ENCODE data around the gene LRPPRC.

LRPPRC gene

GRCh38 chr2:43980902-43981301 lies 14.9 kb downstream of the LRPPRC start:
- DNase-seq (ENCODE audit: low read depth in 2 of 2), result no peak

DNA sequence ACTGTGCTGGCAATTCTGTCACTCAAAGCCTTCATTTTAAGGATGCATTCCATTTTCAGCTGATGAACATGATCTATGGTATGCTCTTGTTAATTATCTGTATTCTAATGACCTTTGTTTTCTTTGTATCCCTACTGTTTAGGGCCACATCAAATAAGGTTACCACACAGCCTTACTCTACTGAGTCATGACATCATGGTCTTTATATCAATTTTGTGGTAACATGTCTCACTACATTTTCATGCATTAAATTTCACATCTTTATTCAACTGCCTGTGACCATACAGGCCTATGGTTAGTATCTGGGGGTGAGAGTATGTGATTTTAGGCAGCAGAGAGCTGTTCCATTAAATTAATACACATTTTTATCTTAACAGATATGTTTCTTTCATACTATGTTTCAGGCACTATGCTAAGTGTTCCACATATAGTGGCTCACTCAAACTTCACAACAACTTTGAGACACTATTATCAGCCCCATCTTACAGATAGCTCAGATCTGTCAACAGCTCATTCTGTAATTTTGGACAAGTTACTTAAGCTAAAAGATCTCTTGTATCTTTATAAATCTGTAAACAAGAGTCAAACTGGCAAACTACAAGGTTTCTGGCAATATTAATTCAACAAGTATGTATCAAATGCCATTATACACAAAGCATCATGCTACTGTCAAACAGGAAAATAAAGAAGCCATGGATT lies 18.0 kb downstream of the LRPPRC start:
- DNase-seq (ENCODE audit: low read depth in 2 of 2), result no peak

- no peak for DNase-seq (ENCODE audit: low read depth in 2 of 2)
Measured at GRCh38 chr2:43960921-43961320, 34.9 kb downstream of the LRPPRC start.

DNA sequence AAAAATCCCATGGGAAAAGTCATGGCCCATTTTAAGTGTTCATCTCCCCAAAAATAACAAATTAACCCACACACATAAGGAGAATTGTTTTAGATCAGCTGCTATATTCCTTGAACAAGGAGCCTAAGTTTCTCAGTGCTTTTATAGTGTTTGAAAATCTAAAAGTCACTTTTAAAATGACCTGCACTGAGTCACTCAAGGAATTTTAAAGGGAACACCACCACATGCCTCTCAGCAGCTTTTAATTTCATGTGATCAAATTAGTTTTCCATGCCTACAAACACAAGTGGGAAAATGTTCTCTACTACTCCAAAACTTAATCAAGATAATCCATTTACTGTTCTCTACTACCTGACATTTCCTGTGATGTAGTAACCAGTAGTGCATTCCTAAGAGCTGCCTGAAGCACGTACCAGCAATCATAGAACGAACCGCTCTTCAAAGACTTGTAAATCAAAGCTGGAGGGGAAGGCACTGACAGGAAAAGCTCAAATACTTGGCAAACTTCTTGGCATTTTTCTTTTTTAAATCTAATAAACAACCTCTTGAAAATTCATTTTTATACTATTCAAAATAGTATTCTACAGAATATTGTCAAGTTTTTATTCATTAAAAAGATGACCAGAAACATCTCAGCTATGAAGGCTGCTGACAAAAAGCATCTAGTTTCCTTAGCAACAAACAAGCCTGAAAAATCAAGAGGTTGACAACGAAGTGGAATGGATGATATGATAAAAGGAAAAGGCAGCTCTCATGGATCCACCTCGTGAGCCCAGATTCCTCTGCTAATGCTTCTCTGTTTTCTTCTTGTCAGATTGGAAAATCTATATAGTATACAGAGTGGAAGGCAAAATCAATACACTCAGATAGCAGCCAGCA lies 37.2 kb downstream of the LRPPRC start:
- DNase-seq (ENCODE audit: low read depth in 2 of 2), result no peak

DNA sequence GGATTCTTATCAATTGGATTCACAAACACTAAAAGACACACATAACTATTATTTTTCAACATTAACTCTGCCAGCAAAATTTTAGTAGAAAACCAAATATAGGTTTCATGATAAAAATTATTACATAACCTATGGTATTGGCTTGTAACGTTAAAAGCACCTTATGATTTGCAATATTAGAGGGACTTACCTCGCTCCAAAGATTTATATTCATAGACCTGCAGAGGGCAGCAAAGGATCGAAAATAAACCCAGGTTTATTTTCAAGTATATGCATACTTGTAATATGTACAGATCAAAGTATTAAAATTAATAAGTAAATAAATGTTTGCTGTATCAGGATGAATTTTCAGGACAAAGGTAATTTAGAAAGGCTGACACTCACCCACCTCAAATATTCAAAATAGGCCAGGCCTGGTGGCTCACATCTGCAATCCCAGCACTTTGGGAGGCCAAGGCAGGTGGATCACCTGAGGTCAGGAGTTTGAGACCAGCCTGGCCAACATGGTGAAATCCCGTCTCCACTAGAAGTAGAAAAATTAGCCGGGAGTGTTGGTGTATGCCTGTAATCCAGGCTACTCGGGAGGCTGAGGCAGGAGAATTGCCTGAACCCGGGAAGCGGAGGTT lies 45.3 kb downstream of the LRPPRC start:
- no peak for DNase-seq (ENCODE audit: low read depth in 2 of 2)

GRCh38 chr2:43948370-43948769 lies 47.4 kb downstream of the LRPPRC start:
- no peak for DNase-seq (ENCODE audit: low read depth in 2 of 2)

- no peak for DNase-seq (ENCODE audit: low read depth in 2 of 2)
Measured at GRCh38 chr2:43946685-43947084, 49.1 kb downstream of the LRPPRC start.

GRCh38 chr2:43945439-43945838 lies 50.4 kb downstream of the LRPPRC start:
- no peak for DNase-seq (ENCODE audit: low read depth in 2 of 2)

DNA sequence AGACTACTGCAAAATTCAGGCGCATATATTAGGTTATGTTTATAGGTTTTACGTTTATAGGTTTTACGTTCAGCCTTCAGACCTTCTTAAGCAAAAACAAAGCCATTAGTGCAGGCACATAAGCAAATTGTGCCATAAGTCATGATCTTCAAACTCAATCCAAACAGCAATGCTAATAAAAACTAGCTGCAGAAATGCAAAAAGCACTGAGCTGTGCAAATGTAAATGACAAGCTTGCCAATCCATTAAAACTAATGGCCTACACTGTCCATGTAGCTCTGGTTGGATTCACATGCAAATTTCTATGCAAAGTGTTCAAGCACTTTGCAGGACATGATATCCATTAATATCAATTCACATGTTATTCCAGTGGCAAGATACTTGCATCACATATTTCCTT lies 50.9 kb downstream of the LRPPRC start:
- no peak for DNase-seq (ENCODE audit: low read depth in 2 of 2)

GRCh38 chr2:43943809-43944452 lies 51.9 kb downstream of the LRPPRC start:
- DNase-seq (ENCODE audit: low read depth in 2 of 2), result no peak

GRCh38 chr2:43943323-43943722 lies 52.5 kb downstream of the LRPPRC start:
- no peak for DNase-seq (ENCODE audit: low read depth in 2 of 2)

DNA sequence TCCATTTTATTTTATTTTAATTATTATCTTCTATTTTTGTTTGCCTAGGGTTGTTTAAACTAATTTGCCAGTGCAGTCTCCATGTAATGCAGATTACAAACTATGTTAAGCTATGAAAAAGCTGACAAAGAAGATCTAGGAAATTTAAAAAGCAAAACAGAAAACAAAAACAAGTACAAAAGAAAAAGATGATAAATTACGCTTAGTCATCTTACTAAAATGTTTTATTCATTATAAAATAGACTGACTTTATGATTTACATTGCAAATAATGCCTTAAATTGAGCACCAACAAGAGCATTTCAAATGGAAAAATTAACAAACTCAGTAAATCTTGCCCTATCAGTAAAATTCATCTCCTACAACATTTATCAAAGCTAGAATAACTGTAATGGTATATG lies 52.9 kb downstream of the LRPPRC start:
- DNase-seq (ENCODE audit: low read depth in 2 of 2), result no peak

GRCh38 chr2:43941966-43942365 lies 53.8 kb downstream of the LRPPRC start:
- DNase-seq (ENCODE audit: low read depth in 2 of 2), result no peak

GRCh38 chr2:43941359-43941758 lies 54.4 kb downstream of the LRPPRC start:
- DNase-seq (ENCODE audit: low read depth in 2 of 2), result no peak

- DNase-seq (ENCODE audit: low read depth in 2 of 2), result no peak
Measured at GRCh38 chr2:43939695-43940256, 56.0 kb downstream of the LRPPRC start.

DNA sequence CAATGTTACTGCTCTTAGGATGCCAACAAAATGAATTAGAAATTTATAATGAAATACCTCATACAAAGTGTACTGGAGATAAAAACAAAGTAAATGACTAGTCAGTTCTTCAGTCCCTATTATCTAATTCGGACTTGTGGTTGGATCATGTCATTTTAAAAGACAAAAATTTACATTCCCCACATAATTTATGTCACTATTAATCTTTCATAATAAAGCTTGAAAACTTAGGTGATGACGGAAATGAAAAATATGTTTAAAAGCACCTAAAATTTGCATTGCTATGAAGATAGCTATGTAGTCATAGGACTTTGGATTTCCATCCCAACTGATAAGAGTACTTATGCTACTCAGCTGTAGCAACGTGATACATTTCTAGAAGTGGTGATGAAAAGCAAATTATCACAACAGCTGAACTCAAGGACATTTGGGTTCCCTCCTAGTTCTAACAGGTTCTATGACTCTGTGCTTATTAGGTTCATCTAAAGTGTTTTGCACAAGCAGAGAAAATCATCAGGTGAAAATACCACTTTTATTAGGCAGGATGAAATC lies 58.4 kb downstream of the LRPPRC start:
- no peak for DNase-seq (ENCODE audit: low read depth in 2 of 2)

GRCh38 chr2:43934567-43934966 lies 61.2 kb downstream of the LRPPRC start:
- no peak for DNase-seq (ENCODE audit: low read depth in 2 of 2)

DNA sequence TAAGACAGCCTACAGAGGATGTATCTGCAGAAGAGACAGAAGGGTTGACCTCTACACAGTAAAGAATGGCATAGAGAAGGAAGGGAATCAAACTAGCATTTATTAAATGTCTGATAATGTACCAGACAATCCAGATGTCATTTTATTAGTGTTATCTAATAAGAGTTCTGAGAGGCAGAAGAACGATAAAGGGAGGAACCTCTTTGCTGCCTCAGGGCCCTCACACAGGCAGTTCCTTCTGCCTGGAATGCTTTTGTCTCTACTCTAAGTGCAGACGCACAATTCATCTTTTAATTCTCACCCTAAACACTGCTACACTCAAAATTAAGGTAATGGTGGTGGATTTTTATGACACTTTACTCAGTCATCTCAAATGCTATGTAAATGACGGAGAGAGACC lies 64.5 kb downstream of the LRPPRC start:
- DNase-seq (ENCODE audit: low read depth in 2 of 2), result no peak

DNA sequence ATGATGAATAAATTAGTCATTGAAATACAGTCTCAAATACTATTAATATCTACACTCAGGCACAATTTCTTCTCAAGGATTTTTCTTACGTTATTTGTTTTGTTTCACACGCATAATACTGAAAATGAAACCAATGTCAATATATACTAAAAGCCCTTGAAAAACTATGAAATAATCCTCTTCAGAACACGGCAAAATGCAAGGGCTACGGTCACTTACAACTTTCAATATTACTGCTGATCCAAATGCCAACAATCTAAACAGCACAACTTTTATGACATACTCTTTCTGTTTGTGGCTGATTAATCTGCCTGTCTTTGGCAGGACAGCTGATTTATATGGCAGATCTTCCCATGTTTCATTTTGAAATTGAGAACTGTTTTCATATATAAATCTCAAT lies 68.3 kb downstream of the LRPPRC start:
- DNase-seq (ENCODE audit: low read depth in 2 of 2), result no peak

DNA sequence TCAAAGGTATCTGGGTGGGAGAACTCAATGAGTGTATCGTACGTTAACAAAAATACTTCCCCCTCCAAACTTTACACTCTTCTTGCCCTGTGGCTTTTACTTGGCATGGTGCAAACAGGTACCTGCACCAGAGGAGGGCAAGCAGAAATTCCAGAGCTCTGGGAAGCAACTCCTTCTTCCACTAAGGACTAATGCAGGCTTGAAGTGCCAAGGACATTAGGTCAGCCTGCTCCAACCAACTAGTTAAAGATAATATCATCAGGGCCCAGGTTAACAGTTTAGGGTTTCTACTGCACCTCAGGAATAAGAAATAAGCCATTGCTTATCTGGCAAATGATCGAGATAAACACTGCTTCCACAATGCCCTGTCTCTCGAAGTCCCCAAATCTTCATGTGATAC lies 70.4 kb downstream of the LRPPRC start:
- DNase-seq (ENCODE audit: low read depth in 2 of 2), result no peak

DNA sequence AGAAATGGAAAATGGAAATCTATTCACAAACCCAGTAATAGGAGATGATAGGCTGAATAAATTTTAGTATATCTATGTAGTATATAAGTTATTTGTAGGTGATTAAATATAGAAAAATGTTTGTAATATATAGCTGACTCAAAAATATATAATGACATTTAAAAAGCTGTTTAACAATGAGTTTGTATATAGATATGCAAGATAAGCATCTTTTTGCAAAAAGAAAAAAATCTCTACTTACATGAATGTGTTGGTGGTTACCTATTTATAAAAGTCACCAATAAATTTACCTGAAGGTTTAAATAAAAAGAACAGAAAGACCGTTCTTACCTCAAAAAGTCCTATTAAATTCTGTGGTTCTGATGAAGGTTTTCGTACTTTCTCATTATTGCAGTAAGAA lies 71.3 kb downstream of the LRPPRC start:
- no peak for DNase-seq (ENCODE audit: low read depth in 2 of 2)
